Measurements from ENCODE around the gene RET.

RET gene

DNA sequence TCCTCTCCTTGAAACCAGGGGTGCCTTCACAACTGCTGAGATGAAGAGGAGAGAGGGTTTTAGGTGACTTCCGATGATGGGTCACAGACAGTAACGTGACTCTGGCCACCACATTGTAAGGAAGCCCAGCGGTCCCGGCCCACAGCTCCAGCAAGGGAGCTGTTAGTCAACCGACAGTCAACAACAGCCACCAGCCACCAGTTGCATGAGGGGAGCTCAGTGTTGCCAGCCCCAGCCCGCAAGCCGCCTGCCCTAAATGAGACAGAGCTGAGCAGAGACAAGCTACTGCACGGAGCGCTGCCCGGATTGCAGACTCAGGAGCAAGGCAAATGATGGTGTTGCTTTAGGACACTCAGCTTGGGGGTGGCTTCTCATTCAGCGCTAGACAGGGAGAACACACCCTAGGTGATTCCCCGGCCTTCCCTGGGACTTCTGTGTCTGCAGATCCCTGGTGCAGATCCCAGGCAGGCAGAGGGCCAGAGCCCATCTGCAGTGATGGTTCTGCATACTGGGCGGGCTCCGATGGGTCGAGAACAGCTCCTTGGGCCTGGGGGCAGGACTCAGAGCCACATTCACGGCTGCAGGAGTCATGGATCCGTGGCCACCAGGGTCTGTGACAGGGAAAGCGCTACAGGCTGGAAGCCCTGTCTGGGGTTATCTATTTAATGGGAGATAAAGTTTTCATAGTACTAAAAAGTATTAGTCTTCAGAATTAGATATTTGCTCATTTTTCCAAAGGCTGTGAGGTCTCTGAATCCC lies 14.3 kb upstream of the RET start:
- TF ChIP-seq, protein P1, sequence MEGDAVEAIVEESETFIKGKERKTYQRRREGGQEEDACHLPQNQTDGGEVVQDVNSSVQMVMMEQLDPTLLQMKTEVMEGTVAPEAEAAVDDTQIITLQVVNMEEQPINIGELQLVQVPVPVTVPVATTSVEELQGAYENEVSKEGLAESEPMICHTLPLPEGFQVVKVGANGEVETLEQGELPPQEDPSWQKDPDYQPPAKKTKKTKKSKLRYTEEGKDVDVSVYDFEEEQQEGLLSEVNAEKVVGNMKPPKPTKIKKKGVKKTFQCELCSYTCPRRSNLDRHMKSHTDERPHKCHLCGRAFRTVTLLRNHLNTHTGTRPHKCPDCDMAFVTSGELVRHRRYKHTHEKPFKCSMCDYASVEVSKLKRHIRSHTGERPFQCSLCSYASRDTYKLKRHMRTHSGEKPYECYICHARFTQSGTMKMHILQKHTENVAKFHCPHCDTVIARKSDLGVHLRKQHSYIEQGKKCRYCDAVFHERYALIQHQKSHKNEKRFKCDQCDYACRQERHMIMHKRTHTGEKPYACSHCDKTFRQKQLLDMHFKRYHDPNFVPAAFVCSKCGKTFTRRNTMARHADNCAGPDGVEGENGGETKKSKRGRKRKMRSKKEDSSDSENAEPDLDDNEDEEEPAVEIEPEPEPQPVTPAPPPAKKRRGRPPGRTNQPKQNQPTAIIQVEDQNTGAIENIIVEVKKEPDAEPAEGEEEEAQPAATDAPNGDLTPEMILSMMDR (IDR thresholded peaks at IDR 0.05; ENCODE audit: borderline replicate concordance, insufficient read depth, low read depth, low read length), result no peak
- H3K4me3 ChIP-seq (ENCODE audit: low read depth, low read length), result no peak overlapping the region

DNA sequence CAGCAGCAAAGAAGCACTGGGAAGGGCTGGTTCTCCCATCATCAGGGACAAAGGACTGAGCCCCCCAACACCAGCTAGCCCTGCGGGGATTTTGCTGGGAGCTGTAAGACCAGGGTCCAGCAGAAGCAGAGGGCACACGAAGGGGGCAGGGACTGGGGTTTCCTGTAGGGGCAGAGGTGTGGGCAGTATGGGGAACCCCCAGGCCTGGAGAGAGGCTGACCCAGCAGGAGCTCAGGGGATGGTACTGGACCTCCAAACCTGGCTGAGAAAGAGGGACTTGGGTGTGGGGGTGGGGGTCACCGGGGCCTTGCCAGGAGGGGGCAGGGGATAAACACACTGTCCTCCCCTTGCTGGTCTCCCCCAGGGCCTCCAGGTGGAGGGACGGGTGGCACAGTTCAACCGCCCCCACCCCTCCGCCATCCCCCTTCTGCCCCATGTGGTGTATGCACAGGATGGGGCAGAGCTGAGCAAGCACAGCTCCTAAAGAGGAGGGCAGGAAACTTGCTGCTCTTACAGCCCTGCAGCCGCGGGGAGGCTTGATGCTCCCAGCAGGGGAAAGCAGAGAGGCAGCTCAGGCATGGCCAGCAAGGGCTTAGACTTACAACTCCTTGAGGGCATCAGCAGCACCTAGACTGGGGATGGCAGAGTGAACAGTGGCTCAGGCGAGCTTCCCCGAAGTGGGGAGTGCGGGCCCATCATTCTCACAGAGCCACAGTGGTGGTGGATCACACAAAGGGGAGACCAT lies 12.4 kb upstream of the RET start:
- no peak overlapping the region for H3K4me3 ChIP-seq (ENCODE audit: low read depth, low read length)
- TF ChIP-seq, protein P1 (IDR thresholded peaks at IDR 0.05; ENCODE audit: borderline replicate concordance, insufficient read depth, low read depth, low read length), result no peak

DNA sequence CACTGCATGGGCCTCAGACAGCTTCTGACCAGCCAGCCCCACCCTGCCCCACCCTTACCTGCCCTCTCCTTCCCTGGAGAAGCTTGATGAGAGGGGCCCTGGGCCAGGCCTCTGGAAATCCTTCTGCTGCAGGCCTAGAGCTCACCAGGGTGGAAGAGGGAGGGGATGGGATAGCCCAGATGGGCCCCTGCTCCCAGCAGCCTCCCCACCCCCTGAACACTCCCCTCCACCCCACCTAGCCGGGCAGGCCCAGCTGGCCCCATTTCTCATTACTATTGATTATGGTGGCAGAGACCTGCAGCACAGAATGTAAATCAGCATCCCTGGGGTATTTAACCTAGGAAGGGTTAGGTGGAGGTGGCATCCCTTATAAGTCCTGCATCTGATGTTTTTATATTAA lies 11.6 kb upstream of the RET start:
- TF ChIP-seq, protein P1 (IDR thresholded peaks at IDR 0.05; ENCODE audit: borderline replicate concordance, insufficient read depth, low read depth, low read length), result no peak
- H3K4me3 ChIP-seq (ENCODE audit: low read depth, low read length), result no peak overlapping the region

DNA sequence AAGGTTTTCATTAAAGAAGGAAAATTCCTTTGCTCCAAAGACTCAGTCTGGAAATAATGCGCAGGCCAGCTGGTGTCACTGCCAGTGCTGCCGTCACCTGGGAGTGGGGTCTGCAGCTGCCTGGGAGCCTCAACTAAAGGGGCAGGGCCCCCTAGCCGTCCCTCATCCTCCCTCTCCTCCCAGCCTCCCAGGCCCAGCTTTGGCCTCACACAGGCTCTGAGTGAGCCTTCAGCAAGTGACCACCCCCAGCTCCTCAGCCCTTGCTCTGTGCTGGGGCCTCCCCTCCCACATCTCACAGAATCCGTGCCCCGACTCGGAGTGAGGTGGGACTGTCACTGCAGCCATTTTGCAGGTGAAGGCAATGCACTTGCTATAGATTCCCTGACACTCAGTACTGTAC lies 11.1 kb upstream of the RET start:
- no peak overlapping the region for H3K4me3 ChIP-seq (ENCODE audit: low read depth, low read length)
- TF ChIP-seq, protein P1 (IDR thresholded peaks at IDR 0.05; ENCODE audit: borderline replicate concordance, insufficient read depth, low read depth, low read length), result no peak

DNA sequence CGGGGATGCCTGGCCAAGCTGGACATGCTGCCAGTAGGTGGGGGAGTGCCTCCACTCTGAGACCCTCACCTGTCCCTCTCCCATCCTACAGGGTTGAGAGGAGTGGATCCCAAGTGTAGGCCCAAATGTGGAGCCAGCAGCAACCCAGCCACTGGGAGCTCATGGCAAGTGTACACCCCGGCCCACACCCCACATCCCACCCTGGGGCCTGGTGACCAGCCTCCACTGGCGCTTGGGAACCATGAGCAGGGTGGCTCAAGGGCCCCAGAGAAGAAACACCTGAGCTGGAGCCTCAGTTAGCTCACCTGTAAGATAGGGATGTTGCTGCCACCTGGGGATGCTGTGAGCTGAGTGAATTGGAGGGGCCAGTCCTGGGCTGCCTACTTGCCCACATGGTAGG lies 10.4 kb upstream of the RET start:
- TF ChIP-seq, protein P1 (IDR thresholded peaks at IDR 0.05; ENCODE audit: borderline replicate concordance, insufficient read depth, low read depth, low read length), result no peak
- no peak overlapping the region for H3K4me3 ChIP-seq (ENCODE audit: low read depth, low read length)

DNA sequence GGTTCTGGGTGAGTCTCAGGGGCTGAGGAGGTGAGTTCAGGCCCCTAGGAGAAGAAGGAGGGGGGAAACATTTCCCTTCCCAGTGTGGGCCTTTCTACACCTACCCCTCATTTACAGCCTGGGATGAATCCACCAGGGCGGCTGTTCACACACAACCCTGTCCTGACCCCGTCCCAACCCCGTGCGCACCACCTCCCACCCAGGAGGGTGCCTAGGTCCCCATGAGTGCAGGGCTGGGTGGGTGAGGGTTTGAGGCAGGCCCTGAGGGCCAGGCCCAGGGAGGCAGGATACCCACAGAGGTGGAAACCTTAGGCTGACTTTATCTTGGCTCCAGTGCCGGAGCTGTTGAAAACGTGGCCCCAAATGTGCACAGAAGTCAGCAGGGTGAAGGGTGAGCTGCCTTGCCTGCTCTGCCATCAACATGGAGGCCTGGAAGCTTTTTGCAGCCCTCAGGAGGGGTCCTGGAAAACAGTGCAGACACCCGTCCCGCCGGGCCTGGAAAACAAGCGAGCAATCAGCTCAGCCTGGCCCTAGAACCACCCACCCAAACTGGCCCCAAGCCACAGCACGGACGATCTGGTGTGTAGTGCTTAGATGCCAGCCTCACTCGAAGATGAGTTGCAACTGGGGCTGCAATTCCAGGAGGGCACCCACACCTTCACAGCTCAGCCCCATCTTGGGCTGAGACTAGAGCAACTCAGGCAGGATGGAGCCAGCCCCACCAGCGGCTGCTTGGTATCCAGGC lies 9.3 kb upstream of the RET start:
- no peak overlapping the region for H3K4me3 ChIP-seq (ENCODE audit: low read depth, low read length)
- TF ChIP-seq, protein P1 (IDR thresholded peaks at IDR 0.05; ENCODE audit: borderline replicate concordance, insufficient read depth, low read depth, low read length), result no peak

Measured in GM12875 (cell line).